Germinal center (tissue), 1 donor: ENCODE measurements around the gene GMDS.

Source experiments
- DNase-seq: peaks from one replicate; pipeline ENCODE4 v3.0.0; 2012; ENCODE audit warnings: mixed read lengths, low spot score

GMDS gene

GRCh38 chr6:1624058-1624850 is 621.2 kb downstream of the GMDS start:
- no peak for DNase-seq

DNA sequence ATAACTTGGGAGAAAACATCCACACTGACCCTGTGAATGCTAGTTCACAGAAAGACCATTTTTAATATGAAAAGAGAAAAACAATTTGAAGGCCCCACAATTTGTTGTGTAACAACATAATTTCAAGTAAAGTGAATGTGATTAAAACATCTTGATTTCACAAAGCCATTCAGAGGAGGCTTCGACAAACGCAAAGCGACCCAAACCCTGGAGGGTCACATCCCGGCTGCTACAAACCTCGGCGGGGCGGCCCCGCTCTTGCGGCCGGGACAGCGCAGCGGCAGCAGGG is 621.7 kb downstream of the GMDS start:
- DNase-seq = no peak

DNA sequence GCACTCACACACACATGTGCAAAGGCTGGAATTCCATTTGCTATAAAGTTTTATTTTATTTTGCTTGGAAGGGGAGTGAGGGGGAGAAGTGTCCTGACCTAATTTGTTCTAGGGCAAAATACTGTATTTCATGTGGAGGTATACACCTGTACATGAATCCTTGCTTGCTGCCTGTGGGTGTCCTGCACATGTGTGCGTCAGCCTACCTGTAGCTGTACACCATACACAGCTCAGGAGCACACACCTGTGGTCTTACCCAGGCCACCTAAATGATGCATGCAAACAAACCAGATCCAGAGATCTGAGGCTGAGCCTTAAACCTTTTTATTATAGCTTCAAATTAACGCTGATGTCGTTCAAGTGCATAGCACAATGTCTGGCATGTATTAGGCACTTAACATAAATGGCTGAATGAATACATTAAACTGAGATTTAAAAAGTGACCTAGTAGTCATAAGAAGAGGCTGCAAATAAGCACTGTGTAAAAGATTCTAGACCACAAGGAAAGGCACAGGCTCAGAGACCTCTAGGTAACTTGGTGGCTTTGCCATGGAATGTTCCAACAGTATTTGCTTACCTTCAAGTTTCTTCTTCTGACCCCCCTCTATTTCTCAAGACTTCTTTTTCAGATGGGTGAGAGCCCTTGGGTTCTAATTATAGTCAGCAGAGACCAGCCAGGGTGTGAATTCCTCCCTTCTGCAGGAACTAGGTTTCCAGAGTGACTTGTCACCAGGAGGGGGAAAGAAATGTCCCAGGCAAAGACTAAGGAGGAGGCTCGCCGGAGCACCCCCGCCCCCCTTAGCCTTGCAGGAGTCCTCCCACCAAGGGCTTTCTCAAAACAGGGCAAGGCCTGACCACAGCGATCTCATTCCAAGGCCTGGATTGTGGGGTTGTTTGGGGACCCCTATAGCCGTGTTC is 622.3 kb downstream of the GMDS start:
- DNase-seq = no peak

DNA sequence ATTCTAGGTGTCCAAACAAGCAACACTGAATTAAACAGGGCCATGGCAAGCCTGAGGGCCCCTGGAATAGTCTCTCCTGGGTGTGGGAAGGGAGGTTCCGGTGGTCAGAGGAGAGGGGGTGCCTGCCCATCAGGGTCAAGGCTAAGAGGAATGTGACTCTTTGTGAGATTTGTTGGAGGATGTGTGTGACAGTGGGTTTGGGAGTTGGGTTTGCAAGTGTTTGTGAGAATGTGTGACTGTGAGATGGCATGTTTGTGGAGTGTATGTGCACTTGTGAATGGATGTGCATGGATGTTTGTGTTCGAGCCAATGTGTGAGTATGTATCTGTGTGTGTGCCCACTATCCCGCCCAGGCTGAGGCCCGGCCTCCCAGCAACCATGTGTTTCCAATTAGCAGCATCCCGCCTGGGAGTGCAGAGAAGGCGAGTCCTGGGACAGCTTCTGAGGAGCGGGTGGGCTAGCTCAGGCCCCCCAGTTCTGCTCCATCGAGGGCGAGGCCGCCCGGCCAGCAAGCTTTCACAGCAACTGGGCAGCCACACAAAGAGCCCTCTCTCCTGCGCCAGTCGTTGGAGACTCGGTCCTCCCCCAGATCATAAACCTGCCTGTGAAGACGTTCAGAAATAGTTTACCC is 623.1 kb downstream of the GMDS start:
- no peak for DNase-seq

DNA sequence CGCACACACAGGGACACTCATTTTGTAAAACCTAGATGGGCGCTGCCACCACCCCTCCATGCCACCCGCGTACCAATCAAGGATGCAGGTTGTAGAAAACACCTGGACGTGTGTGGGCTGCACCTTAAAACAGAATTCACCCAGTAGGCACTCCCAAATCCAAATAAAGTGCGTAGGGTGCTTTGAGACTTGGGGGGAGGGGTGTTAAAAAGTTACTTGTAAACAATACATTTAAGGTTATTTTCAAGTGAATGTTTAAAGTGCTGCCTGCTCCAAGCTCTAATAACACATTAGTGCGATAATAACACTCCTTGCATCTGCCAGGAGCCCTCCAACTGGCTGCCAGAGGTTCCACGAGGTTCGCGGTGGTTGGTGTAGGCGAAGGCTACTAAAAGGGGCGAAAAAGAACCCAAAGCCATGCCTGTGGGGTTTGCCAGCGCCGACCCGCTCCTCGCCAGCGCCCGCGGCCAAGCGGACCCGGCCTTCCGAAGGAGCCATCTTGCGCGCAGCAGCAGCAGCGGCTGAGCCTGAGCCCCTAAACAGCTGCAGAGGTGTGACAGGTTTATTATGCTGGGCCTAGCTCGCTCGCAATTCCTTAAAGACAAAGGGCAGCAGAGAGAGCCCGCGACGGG is 624.2 kb downstream of the GMDS start:
- no peak for DNase-seq

DNA sequence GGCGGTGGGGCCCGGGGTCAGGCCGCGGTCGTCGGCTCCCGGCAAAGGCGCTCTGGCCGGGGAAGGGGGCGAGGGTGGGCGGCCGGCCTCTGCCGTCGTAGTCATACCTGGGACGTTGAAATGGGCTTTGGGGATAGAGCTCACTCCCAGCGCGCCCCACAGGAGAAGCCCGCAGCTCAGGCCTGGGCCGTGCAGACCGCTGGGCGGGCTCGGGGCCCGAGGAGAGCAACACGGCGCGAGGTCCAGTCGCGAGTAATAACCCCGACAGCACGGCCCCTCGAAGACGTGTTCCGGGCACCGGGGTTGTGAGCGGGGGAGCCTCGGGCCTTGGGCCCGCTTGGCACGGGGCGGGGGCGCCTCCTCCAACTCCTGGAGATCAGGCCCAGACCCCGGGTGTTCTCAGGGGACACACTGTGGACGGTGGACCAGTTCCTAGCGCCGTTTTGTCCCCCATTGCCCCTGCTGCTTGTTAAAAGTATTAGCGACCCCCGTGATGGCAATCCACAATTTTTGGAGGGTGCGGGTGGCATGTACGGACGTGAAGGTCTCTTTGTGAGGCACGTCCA is 624.8 kb downstream of the GMDS start:
- no peak for DNase-seq

DNA sequence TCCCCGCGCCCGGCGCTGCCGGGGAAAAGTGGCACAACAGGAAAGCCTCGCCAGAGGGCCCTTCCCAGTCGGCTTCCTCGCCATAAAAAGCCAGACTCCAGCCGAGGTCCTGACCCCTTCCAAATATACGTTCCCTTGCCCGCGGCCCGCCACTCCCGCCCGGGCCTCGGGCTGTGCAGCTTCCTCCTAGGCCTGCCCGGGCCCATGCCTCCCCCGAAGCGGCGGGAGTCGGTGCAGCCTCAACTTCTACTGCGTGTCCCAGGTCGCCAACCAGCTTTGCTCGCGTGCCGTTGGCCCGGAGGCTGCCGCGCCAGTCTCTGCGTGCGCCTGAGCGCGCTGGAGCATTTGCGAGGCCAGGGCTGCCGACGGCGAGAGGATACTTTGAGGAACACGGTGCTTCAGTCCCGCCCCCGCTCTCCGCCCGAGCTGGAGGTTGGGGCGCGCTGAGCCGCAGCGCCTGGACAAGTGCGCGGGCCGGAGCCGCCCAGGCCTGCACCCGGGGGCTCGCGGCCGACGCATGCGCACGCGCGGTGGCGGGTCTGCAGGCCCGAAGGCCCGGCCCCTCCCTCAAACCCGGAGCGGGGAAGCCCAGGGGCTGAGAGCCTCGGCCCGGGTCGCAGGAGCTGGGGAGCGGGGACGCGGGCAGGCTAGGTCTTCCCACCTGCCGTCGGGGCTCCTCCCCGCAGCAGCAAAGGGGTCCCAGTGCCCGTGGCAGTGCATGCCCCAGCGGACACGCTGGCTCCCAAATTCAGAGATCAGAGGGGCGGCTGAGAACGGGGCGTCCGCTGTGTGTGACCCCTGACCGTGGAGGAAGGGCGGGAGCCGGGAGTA is 625.5 kb downstream of the GMDS start:
- DNase-seq = no peak

GRCh38 chr6:1619098-1619672 is 626.2 kb downstream of the GMDS start:
- no peak for DNase-seq

GRCh38 chr6:1618311-1619097 is 626.9 kb downstream of the GMDS start:
- no peak for DNase-seq

DNA sequence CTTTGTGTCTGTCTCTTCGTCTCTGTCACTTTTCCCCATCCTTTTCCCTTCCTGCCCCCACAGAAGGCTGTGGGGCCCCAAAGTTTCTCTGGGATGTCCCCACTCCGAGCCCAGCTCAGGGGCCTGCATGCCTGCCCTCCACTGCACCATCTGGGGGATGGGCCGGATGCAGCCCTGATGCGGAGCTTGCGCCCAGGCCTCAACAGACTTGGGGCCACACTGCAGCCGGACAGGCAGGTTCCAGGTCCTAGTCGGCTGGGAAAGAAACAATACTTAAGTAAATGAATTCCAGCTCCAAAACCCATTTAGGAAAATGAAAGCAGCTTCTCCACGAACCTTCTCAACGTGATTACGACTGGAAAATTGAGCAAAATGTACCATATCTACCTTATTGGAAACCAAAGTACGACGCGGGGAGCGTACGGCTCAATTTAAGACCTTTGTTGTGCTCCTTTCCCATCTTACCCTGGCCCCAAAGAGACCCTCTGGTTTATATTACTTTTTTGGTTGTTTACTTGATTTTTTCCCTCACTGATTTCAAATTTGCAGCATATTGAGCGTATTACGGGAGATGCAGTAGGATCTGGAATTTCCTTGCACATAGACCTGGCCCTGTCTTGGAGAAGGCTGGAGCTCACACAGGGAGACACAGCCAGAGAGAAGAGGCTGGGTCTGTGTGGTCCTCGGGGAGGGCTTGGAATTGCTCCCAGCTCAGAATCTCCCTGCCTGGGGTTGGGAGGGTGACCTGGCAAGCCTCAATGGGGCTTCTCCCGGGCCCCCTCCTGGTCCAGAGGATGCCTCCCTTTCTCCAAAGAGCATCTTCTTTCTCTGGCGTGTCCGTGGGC is 627.7 kb downstream of the GMDS start:
- DNase-seq = no peak

- no peak for DNase-seq
Observed at GRCh38 chr6:1616701-1617463, 628.5 kb downstream of the GMDS start.

DNA sequence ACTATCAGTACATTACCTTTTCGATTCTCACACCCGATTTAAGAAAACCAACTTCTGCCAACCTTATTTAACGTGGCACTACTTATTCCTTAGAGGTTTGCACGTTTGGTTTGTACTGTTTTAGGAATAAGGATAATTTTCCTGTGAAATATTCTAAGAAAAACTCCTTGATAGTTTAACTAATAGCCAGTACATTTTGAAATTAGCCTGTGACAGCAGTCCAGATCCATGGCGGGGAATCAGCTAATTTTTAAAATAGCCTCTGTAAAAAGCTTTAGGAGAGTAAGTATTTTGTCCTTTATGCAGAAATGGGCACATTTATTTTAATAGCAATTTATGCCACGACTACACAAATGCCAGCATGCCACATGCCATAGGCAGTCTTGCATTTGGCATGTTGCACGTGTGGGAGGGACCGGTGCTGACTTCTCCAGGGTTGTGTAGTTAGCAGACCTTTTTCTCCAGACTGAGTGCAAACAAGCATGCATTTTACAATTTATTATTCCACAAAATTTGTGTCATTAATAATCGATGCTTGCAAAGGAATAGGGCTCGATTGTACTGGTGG is 629.5 kb downstream of the GMDS start:
- no peak for DNase-seq

- no peak for DNase-seq
Observed at GRCh38 chr6:1615151-1615852, 630.1 kb downstream of the GMDS start.

GRCh38 chr6:1614448-1615150 is 630.8 kb downstream of the GMDS start:
- DNase-seq = peak; percentile 72

DNA sequence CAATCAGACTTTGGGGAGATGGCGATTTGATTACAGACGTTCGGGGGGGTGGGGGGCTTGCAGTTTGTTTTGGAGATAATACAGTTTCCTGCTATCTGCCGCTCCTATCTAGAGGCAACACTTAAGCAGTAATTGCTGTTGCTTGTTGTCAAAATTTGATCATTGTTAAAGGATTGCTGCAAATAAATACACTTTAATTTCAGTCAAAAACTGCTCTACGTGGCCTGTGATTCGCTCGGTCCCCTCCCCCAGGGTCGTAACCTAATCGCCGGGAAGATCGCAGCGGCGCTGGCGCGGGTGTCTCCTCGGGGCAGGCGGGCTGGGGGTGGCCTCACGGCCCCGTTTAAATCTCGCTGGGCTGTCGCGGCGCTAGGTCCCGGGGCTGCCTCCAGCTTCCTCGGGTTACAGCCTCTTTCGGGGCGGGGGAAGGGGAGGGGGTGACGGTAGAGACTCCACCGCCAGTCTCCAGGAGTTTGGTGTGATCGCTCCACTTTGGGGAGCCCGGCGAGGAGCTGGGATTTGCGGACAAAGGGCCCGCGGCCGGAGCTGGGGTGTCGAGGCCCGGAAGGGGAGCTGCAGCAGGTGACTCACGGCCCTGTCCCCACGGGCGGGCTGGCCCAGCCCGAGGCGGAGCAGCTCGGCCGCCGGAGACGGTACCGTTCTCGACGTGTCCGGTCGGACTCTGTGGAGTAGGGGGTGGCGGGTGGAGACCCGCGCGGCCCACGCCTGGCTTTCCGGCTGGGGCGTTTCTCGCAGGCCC is 631.5 kb downstream of the GMDS start:
- no peak for DNase-seq

GRCh38 chr6:1613346-1613687 is 632.1 kb downstream of the GMDS start:
- DNase-seq = no peak
